ENCODE data around the gene CKB.

Gene CKB

DNA sequence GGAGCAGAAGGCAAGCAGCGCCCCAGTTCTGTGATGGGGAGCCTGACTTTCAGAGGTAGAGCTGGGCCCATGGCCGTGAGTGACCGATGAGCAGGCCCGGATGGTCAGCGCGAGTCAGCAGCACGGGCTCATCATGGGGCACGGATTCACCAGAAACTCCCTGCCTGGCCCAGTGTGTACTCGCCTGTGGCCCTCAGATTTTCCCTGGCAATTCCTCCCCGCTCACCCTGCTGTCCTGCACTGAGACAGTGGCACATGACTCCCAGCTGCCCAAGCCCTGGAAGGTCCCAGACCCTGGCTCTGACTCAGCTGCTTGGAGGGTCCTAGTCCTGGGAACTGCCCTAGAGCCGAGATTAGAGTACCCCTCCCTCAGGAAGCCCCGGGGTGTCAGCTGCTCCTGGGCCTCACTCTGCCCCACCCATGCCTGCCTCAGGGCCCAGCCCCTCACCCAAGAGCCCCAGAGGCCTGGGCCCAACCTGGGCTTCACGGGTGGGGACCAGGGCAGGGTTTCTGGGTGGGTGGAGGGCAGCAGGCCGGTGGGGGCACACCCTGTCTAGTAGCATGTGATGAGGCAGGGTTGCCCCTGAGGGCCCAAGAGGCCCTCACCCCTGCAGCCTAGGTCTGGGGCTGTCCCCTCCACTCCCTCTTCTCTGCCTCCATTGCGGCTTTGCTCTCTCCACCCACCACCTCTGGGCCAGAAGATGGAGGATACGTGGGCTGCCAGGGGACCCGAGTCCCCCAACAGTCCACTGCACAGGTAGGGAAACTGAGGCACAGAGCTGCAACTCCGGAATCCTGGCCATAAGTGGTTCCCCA is 14.8 kb upstream of the CKB start:
- no peak for DNase-seq (ENCODE audit: low read depth)

DNA sequence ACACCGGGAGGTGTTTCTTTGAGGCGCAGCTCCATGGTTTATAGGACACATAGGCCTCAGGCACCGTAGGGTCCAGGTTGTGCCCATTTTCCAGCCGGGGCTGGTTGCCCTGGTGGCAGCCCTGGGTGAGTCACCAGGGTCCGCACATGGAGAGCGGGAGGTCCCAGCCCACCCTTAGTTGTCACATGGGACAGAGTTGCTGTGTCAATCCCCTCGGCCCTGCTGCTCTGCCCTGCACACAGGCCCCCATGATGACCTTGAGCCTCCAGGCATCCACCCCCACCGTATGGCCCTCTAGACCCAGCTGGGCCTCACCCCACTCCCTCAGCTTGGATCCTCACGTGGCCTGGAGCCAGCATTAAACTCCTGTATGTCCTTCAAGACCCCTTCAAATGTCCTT is 14.1 kb upstream of the CKB start:
- DNase-seq (ENCODE audit: low read depth): no peak

DNA sequence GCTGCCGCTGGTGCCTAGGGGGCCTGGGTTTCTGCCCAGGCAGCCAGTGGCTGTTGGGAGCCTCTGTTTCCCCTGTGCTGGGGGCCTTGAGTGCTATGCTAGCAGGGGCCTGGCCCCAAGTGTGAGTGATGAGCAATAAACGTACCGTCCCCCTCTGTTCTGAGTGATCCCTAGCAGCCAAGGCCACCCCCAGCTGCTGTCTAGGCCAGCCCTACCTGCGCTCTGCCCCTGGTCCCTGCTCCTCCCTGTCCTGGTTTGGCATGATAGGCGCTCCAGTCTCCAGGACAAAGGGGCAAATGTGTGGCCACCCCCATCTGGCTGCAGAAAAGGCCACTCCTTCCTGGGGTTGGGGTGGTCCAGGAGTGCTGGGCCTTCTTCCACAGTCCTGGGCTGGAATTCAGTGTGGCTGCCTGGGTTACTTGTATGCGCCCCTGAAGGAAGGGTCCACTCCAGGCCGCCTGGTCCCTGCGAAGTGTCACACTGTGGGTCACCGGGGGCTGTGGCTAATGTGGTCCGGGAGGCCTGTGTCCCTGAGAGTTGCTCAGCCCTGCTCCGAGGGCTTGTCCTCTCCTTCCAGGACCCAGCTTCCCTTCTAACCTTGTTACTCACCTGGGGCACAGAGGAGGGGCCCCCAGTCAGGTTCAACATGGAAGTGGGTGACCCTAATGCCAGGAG is 13.4 kb upstream of the CKB start:
- DNase-seq (ENCODE audit: low read depth): no peak

DNA sequence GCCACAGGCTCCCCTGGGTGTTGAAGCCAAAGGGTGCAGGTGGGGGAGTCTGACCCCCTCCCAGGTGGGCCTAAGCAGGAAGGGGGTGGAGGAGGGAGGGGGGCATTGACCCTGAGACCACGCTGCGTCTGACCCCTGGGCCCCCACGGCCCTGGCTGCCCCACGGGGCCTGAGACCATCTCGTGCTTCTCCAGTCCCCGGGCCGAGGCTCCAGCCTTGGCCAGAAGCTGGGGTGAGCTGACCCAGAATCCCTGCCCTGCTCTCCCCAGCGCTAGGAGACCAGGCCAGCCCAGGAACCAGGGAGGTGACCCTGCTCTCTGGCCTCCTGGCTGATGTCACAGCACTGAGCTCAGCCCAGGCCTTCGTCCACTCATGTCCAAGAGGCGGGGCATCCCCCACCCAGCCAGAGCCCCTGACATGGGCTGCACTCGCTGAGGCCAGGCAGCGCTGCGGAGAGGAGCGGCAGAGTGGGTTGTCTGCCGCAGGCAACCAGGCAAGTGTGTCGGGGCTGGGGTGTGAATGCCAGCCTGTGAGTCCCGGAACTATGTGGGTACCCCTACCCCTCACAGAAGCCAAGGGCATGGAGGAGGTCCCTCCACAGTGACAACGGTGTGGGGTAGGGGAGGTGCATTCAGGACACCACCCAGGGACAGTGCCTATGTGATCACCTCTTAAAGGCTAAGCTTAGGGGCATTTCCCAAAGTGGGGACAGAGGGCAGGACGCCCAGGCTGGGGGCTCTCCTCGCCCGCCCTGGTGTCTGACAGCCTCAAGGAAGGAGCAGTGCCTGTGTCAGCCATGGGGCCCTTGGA is 12.7 kb upstream of the CKB start:
- no peak for DNase-seq (ENCODE audit: low read depth)

DNA sequence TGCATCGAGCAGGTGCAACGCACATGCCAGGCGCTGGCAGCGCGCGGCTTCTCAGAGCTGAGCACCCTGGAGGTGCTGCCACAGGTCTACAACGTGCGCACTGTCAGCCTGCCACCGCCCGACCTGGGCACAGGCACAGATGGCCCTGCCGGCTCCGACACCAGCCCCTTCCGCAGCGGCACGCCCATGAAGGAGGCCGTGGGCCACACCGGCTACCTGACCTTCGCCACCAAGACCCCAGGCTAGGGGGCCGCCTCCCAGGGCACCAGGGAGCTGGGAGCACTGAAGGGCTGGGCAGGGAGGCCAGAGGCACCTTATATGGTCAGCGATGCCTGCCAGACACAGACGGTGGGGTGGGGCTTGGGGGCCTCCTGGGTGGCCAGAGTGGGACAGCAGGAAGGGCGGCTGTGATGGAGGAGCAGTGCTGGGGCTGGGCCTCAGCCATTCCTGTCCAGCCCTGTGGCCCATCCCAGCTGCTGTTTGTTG is 12.0 kb upstream of the CKB start:
- DNase-seq (ENCODE audit: low read depth): no peak

DNA sequence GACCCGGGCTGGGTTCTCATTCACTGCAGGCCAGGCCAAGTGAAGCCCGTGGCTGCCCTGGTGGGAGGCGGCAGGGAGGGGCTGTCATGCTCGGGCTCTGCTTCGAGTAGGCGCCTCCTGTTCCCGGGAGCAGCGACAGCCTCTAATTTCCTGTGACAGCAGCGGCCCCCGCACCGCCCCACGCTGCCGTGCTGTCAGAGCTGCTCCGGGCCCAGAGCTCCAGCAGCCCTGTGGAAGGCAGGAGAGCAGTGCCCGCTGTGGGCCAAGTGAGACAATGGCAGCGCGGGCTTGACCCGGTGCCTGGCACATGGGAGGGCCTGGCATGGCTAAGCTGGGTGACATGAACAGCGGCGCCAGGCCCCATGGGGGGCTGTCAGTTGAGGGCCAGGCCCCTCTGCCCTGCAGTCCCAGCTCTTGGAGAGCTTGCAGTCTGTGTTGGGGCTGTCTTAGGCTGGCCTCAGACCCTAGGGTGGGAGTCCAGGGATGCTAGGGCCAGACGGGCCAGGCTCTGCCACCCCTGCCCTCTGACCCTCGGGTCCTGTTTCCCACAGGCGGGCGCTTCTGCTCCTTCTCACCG is 11.5 kb upstream of the CKB start:
- no peak for DNase-seq (ENCODE audit: low read depth)

DNA sequence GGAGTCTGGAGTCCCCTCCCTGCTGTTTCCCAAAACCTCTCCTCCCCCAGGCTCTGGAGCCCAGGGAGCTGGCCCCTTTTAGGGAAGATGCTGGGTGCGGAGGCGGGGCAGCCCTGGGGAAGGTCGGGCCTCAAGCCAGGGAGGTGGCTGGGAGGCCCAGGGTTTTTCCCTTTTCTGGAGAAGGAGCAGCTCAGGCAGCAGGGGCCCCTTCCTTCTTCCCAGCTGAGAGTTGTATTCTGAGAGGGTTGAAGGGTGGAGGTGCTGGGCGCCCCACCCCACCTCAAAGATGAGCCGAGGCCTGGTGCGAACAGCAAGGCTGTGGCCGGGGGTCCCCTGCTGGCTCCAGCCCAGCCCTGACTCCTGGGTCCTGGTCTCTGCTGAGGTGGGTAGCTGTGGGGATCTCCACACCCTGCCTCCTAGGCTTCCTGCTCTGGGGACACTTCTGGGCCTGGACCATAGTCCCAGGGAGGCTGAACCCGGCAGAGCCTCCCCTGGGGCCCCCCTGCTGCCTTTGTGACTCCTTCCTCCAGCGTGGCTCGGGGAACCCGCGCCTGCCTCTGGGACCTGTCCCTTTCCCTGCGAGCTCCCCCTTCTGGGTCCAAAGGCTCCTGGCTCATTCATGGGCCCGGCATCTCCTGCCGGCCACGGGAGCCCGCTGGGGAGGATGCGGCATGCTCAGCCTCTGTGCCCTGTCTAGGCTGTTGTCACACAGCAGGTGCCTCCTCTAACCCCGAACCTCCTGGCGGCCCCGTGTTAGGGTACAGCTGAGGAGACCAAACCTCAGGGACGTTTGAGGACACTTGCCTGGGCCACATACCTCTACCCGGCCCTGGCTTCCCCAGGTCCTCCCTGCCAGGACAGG is 10.7 kb upstream of the CKB start:
- no peak for DNase-seq (ENCODE audit: low read depth)

DNA sequence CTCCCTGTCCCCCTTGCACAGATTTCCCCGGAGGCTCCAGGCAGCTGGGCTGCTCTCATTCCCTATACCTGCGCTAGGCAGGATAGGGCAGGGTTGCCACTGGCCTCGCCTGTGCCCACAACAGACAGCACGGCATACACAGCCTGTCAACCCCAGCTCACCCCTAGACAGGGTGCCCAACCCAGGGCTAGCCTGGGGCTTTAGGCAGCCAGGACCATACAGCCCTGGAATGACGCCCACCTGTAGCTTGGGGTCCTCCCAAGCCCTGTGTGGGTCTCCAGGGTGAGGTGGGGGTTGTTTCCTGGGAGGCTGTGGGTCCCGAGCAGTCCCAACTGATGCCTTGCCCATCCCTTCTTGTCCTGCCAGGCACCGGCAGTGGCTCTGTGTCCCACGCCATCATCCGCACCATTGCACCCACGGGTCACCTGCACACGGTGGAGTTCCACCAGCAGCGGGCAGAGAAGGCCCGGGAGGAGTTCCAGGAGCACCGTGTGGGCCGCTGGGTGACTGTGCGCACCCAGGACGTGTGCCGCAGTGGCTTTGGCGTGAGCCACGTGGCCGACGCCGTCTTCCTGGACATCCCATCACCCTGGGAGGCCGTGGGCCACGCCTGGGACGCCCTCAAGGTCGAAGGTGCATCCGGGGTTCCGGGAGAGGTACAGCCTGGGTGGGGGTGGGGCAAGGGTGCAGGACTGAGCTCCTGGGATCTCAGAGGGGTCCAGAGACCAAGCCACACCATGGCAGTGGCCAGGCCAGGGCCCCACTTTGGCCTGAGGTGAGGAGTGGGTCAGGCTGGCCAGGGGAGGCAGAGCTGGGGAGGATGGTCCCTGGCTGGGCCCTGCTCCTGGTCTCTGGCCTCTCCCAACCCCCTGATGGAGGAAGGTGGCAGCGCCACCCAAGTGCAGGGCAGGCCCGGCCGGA is 9.8 kb upstream of the CKB start:
- no peak for DNase-seq (ENCODE audit: low read depth)

DNA sequence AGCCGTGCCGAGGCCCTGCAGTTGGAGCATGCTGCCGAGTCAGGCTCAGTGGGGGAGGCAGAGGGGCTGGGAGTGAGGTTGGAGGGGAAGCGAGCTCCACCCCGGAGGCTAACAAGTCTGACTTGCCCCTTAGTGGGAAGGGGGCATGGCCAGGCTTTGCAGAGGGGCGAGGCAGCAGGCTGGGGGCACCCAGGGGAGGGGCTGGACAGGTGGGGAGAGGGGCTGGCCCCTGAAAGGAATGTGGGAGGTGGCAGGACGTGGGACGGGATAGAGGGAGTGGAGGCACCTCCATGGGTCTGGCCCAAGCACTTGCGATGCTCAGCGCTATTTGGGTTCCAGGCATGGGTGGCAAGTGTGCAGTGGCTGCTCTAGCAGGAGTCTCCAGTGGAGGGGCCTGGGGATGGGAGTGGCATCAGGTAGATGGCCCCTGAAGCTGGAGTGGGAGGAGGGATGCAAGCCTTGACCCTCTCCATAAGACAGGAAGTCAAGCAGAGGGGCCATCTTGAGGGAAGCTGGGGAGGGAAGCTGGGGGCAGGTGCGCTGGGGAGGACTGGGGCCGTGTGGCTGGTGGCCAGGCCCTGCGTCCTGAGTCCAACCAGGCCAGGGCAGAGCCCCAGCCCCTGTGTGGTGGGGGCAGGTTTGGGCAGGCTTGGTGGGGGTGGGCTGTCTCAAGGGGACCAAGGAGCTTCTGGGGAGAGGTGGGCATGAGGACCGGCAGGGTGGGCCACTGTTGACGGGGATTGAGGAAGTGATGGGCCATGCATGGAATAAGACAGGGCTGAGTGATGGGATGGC is 9.0 kb upstream of the CKB start:
- DNase-seq (ENCODE audit: low read depth): no peak

DNA sequence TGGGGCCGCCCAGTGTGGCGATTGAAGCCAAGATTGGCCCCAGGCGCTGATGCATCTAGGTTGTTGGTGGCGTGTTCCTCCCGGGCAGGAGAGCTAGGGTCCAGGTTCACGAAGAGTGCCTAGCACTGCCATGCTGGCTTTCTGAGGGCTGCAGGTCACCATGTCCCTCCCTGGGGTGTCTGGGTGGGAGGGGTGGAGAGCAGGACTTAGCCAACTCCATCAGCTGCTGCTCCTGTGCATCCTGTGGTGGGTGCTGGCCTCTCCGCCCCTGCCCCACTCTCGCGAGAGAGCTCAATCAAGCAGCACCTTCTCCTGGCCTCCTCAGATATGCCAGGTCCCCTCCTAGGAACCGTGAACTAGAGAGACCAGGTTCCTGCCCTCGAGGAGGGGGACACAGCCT is 8.2 kb upstream of the CKB start:
- DNase-seq (ENCODE audit: low read depth): no peak

DNA sequence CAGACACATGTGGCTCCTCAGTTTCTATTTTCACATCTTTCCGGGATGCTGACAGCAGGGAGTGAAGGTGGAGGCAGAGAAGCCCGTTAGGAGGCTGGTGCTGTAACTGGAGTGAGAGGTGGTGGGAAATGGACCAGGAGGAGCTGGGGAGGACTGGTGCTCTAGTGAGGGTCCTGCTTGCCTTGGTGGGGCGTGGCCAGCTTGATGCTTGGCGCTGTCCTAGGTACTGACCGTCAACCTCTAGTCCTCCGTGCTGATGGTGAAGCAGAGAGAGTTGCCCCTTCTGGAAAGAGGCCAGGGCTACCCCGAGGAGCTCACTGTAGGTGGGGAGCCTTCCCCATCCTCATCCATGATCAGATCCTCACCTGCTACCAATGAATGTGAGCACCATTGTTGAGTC is 7.8 kb upstream of the CKB start:
- DNase-seq (ENCODE audit: low read depth): no peak

DNA sequence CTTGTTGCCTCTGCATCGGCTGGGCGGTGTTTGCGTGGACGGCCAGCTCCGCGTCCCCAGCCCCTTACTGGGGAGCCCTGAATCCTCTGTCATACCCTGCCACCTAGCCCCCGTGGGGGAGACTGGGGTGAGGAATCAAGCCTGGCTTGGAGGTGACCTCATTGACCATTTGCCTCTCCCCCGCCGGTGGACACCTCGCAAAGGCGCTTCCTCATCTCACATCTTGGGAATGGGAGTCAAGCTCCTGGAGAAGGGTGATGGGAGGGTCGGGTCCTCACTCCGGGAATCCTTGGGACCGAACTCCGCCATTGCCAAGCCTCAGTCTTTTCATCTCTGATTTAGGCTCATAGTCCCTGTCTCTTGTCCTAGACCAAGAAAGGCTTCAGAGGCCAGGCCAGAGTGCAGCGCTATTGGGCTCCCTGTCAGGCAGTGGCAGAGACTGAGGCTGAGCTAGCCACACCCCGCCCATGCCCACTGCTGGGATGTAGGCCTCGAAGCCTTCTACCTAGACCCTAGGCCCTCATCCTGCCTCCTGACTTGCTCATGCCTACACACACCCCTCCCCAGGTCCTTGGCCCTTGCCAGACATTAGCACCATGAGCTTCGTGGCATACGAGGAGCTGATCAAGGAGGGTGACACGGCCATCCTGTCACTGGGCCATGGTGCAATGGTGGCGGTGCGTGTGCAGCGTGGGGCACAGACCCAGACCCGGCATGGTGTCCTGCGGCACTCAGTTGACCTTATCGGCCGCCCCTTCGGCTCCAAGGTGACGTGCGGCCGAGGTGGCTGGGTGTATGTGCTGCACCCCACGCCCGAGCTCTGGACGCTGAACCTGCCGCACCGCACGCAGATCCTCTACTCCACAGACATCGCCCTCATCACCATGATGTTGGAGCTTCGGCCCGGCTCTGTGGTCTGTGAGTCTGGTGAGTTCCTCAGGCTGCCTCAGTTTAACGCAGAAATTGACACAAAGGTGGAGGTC is 7.0 kb upstream of the CKB start:
- no peak for DNase-seq (ENCODE audit: low read depth)

DNA sequence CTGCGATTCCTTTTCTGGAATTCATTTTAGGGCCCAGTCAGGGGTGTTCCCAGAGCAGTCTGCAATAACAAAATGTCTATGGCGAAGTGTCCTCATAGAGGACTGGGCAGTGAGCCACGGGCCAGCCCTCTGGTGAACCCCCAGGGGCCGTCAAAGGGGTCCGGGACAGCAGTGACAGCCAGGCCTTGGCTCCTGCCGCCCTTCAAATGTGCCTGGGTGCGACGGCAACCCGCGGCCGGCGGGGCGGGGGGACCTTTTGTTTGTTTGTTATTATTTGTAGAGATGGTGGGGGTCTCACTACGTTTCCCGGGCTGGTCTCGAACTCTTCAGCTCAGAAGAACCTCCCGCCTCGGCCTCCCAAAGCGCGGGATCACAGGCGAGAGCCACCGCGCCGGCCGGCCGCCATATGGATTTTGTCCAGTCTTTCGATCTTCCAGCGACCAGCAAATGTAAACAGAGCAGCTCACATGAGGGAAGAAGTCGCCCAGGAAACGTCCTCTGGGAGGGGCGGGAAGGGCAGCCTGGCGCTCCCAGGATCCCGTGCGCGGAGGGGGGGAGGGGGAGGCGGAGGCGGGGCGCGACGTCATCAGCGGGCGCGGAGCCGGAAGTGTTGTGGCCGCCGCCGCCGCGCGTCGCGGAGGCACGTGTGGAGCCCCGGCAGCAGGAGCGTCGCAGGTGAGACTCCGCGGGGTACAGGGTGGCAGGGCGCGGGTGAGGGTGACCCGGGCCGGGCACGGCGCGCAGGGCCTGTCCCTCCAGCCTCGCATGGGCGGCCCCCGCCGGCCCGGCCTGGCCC is 6.2 kb upstream of the CKB start, which contains the start of gene TRMT61A:
TRMT61A (plus strand) TSS at position 610 of the 796 bp plus-strand sequence. CDS start 783 bp downstream, outside the sequence.
- DNase-seq (ENCODE audit: low read depth): peak; percentile 60

DNA sequence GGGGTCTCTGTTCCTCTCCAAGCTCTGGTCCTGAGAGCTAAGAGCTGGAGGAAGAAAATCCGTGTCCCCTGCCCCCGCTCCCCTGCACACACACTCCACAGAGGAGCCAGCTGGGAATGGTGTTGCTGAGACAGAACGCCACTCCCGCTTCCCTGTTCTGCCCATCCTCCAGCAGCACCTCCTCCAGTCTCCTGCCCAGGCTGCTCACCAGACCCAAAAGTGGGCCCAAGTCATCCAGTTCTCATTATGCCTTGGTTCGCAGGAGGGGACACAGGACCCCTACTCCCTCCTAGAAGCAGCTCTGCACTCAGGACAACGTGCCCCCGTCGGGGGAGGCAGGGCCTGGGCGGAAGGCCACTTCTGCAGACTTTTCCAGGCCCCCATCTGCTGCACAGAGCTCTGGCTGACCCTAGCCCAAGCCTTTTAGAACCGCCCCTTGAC is 5.5 kb upstream of the CKB start:
- no peak for DNase-seq (ENCODE audit: low read depth)

DNA sequence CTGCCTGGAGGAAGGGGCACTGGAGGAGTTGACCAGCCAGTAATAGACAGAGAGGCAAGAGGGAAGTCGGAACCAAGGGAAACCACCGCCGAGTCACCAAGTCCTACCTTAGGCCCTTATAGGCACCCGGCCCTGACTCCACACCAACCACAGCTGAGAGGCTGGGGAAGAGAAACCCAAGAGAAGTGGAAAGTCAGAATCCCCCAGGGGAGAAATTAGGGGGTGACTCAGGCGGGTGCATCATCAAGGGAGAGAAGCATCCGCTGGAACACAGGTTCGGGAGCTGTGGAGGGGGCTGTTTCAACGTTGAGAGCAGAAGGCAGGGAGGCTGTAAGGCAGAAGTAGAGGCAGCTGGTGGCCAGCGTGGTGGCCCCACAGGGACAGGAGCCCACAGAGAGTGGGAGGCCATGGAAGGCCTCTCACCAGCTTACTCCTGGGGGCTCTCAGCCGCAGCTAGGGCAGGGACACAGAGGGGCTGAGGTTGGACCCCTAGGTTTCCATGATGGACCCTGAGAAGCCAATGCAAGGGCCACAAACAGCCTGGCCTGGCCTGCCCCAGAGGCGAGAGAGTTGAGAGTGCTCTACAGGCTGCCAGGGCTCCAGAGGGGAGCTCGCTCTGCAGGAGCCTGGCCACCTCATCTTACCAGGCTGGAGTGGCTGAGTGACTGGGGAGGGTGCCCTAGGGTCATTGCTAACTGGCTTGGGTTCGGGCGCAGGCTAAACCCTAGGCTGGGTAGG is 4.9 kb upstream of the CKB start:
- no peak for DNase-seq (ENCODE audit: low read depth)

DNA sequence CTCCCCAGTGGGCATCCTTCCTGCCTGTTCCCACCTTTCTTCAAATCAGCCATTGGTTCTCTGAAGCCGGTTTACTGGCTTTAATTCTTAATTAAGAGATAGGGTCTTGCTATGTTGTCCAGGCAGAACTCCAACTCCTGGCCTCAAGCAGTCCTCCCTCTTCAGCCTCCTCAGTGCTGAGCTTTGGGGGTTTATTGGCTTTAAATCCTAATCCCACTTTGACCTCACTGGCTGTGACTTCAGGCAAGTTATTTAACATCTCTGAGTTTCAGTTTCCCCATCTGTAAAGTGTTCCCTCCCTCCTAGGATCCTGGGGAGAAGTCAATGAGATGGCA is 4.3 kb upstream of the CKB start:
- DNase-seq (ENCODE audit: low read depth): no peak
